Measurements from ENCODE around the gene CT45A9.
"Not testable (repeated sequence)": the region's sequence is repeated elsewhere in the genome, so short reads cannot be mapped to it uniquely, and the experiment has no call there.

GRCh38 chrX:135819912-135820311, 51.7 kb downstream of the CT45A9 start, which contains the start of gene CT45A2:
- not testable (repeated sequence) for TF ChIP-seq POLR2A (IDR thresholded peaks at IDR 0.05; ENCODE audit: low read depth, low read length); TAF1 (IDR thresholded peaks at IDR 0.05; ENCODE audit: low read depth, low read length); POU2F2 (IDR thresholded peaks at IDR 0.05; ENCODE audit: low read depth, low read length); POLR2AphosphoS5 (IDR thresholded peaks at IDR 0.05; ENCODE audit: low read depth, low read length); PAX5 (IDR thresholded peaks at IDR 0.05; ENCODE audit: insufficient read depth, low read length, severe bottlenecking)
